Neural cell (in vitro differentiated cells): ENCODE measurements around the gene SF3B4.

ENCODE experiments used
- CTCF ChIP-seq: fragments of 450-650 bp; IDR thresholded peaks from 2 replicates; pipeline ENCODE4 v1.5.1; 2014; ENCODE audit warnings: antibody characterized with exemption, mild to moderate bottlenecking, moderate library complexity; ENCODE audit not compliant: poor library complexity, severe bottlenecking
- EP300 ChIP-seq: fragments of 450-650 bp; conservative IDR thresholded peaks from 2 replicates; pipeline ENCODE4 v1.6.1; 2014; ENCODE audit warnings: antibody characterized with exemption, mild to moderate bottlenecking, moderate library complexity; ENCODE audit not compliant: poor library complexity, severe bottlenecking
- EZH2 ChIP-seq: fragments of 200-600, 300-800 bp; shearing (Covaris generic), sonication (generic); IDR thresholded peaks from 2 replicates; pipeline ENCODE4 v1.6.1; 2014; ENCODE audit warnings: antibody characterized with exemption, low read length, borderline replicate concordance, mild to moderate bottlenecking; ENCODE audit not compliant: insufficient read depth, poor library complexity, severe bottlenecking
- POLR2AphosphoS5 ChIP-seq: IDR thresholded peaks from 2 replicates; pipeline ENCODE4 v1.6.1; 2012
- RAD21 ChIP-seq: fragments of 450-650 bp; conservative IDR thresholded peaks from 2 replicates; pipeline ENCODE4 v1.6.1; 2014; ENCODE audit warnings: antibody characterized with exemption, mild to moderate bottlenecking, moderate library complexity
- REST ChIP-seq: IDR thresholded peaks from 2 replicates; pipeline ENCODE4 v1.6.1; 2012; ENCODE audit warnings: borderline replicate concordance
- TAF1 ChIP-seq: IDR thresholded peaks from 2 replicates; pipeline ENCODE4 v1.6.1; 2012; ENCODE audit warnings: low read depth

GRCh38 chr1:149940427-149940826, 12.8 kb upstream of the SF3B4 start:
- no peak for TF ChIP-seq CTCF
- TF ChIP-seq RAD21, result no peak
- no peak for TF ChIP-seq POLR2AphosphoS5
- TF ChIP-seq TAF1, result no peak
- TF ChIP-seq EZH2, result no peak
- no peak for TF ChIP-seq REST
- no peak for TF ChIP-seq EP300
